ENCODE results near the gene TCP11.

TCP11 gene

GRCh38 chr6:35080821-35081425 is 60.2 kb downstream of the TCP11 start:
- no peak for TF ChIP-seq CTCF (IDR thresholded peaks at IDR 0.05; ENCODE audit: extremely low read depth, insufficient read depth, missing control alignments)
- DNase-seq (ENCODE audit: low spot score): no peak
- in situ Hi-C loops (cut with MboI; ENCODE audit: low pct_unique_long_range_greater_than_20kb, low sequenced_read_pairs, unreplicated experiment): no loop called here

GRCh38 chr6:35080016-35080680 is 61.0 kb downstream of the TCP11 start:
- DNase-seq (ENCODE audit: low spot score): no peak
- TF ChIP-seq CTCF (IDR thresholded peaks at IDR 0.05; ENCODE audit: extremely low read depth, insufficient read depth, missing control alignments): no peak

GRCh38 chr6:35079311-35080000 is 61.7 kb downstream of the TCP11 start:
- TF ChIP-seq CTCF (IDR thresholded peaks at IDR 0.05; ENCODE audit: extremely low read depth, insufficient read depth, missing control alignments): no peak
- in situ Hi-C loops (cut with MboI; ENCODE audit: low pct_unique_long_range_greater_than_20kb, low sequenced_read_pairs, unreplicated experiment): no loop called here
- DNase-seq (ENCODE audit: low spot score): no peak

More at GRCh38 chr6:35080016-35080680, 61.0 kb downstream of the TCP11 start:
- in situ Hi-C loops (cut with MboI; ENCODE audit: low pct_unique_long_range_greater_than_20kb, low sequenced_read_pairs, unreplicated experiment): no loop called here

- no peak for TF ChIP-seq CTCF (IDR thresholded peaks at IDR 0.05; ENCODE audit: extremely low read depth, insufficient read depth, missing control alignments)
- in situ Hi-C loops (cut with MboI; ENCODE audit: low pct_unique_long_range_greater_than_20kb, low sequenced_read_pairs, unreplicated experiment): no loop called here
- DNase-seq (ENCODE audit: low spot score): no peak
Observed at GRCh38 chr6:35078896-35079295, 62.2 kb downstream of the TCP11 start.

- no peak for DNase-seq (ENCODE audit: low spot score)
- no peak for TF ChIP-seq CTCF (IDR thresholded peaks at IDR 0.05; ENCODE audit: extremely low read depth, insufficient read depth, missing control alignments)
- in situ Hi-C loops (cut with MboI; ENCODE audit: low pct_unique_long_range_greater_than_20kb, low sequenced_read_pairs, unreplicated experiment): no loop called here
Observed at GRCh38 chr6:35078226-35078850, 62.8 kb downstream of the TCP11 start.

- TF ChIP-seq CTCF (IDR thresholded peaks at IDR 0.05; ENCODE audit: extremely low read depth, insufficient read depth, missing control alignments): no peak
- in situ Hi-C loops (cut with MboI; ENCODE audit: low pct_unique_long_range_greater_than_20kb, low sequenced_read_pairs, unreplicated experiment): no loop called here
- no peak for DNase-seq (ENCODE audit: low spot score)
Observed at GRCh38 chr6:35077713-35078105, 63.4 kb downstream of the TCP11 start.
